ENCODE data around the gene LMNTD1.

Gene LMNTD1

DNA sequence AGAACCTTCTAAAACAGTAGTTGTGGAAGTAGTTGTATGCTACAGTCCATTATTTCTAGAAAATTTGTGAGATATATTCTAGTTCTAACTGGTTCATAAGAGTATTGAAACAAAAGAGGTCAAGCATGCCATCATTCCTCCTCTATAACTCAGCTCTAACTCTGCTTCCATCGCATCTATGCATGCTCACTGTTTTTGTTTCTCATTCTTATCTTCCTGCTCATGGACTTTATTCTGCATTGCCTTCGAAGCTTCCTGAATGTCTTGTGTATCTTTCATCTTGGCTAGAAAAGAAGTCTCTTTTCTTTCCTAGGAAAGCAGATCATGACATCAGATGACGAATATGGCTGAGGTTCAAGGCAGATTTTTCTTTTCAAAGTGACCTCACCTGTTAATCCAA, 402 bp downstream of the LMNTD1 start:
- peak; percentile 59 for DNase-seq

DNA sequence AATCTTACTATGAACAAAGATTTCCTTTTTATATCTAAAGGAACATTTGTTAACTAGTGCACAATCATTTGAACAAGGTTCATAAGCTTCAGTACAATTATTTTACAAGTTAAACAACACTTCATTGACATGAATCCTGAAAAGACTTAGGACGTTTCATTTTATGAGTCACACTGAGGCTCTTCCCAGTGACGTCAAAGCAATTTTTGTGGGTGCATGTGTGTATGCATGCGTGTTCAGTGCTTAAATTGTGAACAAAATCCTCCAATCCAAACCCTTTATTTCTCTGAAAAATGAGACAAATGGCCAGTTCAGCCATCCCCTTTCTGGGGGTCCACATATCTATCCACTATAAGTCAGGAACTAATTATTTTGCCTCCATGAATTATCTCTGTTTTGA, 2.9 kb downstream of the LMNTD1 start:
- peak; percentile 58 for DNase-seq

DNA sequence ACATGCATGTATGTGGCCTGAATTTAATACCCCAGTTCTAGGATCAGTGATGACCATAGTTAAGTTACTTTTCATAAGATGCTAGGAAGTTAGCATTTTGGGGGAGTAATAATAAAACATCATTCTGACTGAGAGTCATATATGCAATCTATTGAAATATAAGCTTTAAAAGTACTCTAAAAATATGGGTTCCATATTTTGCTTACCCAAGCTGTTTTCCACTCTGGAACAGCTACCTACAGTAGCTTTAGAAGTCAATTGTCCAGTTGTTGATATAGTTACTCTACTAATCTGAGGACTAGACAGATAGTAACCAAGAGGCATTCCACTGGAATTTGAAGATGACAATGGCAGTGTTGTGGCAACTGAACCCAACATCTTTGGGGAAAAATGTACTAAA, 4.0 kb downstream of the LMNTD1 start:
- DNase-seq: no peak

DNA sequence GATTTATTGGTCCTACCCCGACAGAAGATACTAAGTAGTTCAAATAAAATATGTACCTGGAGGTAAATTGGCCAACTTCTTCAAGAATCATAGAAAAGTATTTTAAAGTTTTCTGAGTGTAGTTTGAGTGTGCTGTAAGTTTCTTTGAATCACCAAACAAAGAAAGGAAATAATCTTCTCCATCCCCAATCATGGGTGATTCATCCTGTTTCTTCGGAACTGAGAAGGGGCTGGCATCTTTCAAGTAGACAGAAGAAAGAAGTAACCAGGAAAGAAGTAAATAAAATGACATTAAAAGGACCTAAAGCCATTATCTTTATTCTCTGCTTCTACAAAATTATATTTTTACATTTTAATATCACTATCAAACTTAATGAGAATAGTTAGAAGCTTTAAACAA, 6.8 kb downstream of the LMNTD1 start:
- no peak for DNase-seq

DNA sequence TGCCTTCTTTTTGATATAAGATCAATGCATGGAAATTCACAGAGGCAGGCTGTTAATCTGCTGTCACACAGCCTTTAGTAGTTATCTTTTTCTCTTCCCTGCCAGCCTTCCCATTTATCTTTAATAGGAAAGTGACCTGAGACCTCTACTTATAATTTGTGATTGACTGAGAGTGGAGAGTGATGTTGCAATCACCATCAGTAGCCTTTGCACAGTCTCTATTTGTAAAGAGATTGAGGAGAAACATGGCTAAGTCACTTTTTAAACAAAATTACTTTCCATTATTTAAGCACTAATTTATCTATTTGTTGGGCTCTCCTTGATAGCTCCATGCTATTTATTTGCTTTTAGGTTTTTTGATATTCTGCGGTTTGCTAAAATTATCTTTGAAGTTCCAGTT, 19.9 kb downstream of the LMNTD1 start:
- DNase-seq: no peak

DNA sequence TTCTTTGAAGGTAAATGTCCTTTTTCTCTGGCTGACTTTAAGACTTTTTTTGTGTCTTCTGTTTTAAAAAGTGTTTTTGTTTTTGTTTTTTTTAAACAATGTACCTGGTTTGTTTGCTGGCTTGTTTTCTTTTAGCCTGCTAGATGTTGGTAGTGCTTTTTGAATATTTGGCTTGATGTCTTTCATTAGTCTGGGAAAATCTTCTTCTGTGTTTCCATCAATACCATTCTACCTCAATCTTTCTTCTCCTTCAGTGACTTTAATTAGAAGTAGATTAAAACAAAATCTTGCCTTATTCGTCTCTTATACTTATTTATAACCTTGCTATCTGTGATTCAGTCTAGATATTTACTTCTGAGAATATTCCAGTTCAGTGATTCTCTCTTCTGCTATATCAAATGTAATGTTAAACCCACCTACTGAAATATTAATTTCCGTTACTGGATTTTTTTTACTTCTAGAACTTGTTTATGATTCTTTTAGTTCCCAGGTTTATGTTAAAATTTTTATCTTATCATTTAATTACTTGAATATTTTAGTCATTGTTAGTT, 21.5 kb downstream of the LMNTD1 start:
- DNase-seq: no peak

DNA sequence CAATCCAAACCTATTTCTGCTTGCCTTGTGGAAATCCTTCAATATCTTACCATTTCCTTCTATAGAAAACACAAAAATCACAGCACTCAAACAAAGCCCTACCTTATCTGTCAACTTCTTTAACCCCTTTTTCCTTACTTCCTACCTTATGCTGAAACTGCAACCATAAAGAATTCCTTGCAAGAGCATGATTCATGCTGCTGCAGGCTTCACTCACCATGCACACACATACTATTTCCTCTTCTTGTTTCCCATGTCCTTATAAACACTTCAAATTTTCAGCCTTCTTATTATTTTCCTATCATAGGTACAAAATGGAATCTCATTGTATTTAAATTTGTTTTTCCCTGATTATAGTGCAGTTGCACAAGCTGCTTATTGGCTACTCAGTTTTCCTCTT, 23.3 kb downstream of the LMNTD1 start:
- peak; percentile 53 for DNase-seq

DNA sequence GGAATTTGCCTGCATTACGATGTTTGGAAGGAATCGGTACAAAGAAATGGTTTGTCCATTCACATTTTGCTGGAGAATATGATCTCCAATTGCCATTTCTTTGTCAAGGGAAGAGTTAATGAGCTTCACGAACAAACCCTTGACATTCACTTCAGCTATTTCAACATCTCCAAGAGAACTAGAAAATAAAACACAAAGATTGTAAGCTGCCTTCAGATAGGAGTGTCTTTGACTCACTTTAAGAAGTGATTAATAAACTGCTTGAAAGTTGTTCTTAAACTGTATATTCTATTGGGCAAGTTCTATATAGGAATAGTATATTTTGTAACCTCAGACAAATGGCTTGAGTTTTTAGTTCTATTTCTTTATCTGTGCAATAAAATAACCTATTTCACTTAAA, 26.3 kb downstream of the LMNTD1 start:
- DNase-seq: no peak

DNA sequence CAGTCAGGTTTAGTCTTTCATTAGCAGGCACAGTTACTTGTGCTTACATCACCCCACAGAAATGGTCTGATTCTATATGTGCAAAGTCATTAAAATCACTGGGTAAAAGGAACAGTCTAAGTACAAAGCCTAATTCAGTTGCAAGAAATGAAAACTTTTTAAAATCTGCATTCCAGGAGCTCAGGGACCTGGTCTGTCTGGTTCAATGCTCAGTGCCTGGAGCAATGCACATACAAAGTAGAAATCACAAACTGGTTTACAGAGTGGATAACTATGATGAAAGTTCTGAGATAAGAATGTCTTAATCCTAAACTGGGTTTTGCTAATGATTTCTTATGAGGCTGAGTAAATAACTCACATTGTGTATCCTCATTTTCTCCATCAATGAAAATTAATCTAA, 28.7 kb downstream of the LMNTD1 start:
- DNase-seq: no peak

DNA sequence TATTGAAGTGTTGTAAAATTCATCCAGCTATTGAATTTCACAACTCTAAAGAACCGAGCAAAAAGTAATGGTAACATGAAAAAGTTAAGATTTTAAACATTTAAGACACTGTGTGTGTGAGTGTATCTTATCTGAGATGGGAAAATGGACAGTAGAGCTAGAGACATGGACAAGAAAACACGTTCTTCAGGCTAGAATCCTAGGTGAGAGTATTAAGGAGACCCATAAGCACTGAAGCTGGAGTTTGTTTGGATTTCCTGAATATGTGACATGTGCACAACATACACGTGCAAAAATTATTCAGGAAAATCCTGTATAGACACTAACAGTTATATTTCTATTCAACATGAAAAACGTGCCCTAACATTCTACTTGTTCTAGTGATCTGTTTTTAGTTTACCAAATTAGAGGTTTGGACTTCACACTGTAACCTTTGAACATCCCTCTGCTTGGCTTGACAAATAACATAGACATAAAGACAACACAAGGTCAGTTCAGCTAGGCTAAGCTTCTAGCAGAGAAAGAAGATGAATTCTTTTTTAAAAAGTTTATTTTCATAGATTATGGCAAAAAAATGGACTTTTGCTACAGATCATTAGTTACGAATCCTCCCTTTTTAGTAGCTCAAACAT, 31.3 kb downstream of the LMNTD1 start:
- DNase-seq: no peak

DNA sequence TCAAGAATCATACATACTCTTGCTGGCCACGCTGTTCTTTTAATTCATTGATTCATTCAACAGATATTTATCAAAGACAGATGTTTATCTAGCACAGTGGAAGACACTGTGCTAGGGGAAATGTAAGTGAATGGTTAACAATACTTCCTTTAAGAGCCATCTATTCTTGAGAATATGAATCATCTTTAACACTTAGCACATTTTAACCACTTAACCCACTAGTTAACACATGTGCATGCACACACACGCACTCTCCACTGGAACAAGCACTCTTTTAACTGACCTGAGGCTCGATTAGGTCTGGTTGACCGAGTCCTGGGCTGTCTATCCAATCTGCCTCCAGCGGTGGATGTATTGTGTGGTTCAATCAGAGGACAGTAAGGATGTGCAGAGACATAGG, 34.6 kb downstream of the LMNTD1 start:
- peak; percentile 89 for DNase-seq

DNA sequence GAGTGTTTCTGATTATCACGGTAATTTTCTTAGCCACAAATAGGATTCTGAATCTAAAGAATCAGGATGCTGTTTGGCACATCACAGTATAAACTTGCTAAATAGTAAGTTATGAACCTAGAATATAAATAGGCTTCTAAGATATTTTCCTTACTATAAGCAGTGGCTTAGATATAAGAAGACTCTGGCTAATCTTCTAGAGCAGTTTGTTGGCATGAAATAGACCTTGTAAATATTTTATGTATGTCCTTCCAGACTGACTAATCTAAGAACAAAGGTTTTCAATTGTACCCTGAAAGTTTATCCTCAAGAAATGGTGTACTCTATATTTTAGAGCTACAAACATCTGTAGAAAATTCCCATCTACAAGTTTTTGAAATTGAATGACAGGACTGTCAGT, 48.3 kb downstream of the LMNTD1 start:
- no peak for DNase-seq

DNA sequence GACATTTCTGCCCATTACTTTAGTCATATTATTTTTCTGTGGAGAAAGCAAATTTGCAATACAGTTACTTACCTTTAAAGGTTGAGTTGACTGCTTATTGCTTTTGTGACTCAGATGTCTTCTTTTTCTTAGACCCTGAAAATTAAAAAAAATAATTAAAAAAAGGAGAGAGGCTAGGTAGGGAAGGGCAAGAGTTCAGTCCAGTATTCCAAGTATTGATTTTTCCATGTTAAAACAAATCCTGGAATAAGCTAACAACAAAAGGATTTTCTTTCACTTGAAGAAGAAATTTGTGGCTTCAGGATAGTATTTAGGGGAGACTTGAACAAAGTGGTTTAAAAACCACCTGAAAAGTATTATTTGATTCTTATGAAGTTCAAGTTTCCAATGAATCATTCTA, 49.4 kb downstream of the LMNTD1 start:
- no peak for DNase-seq

DNA sequence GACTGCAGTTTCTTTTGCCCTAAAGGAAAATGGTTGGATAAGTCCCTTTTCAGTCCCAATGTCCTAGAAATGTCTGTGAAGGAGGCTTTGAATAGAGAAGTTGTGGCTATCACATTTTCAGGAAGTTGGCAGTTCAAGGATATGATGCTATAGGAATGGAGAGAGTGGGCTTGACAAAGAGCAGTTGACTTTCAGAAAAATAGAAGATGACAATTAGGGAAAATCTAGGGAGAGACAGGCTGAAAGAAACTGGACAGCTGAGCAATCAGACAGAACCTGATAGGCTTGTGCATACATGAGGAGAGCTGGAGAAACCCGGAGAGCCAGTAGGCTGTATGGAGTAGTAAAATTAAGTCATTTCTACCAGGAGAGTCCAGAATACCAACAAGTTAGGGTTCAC, 50.5 kb downstream of the LMNTD1 start:
- no peak for DNase-seq

DNA sequence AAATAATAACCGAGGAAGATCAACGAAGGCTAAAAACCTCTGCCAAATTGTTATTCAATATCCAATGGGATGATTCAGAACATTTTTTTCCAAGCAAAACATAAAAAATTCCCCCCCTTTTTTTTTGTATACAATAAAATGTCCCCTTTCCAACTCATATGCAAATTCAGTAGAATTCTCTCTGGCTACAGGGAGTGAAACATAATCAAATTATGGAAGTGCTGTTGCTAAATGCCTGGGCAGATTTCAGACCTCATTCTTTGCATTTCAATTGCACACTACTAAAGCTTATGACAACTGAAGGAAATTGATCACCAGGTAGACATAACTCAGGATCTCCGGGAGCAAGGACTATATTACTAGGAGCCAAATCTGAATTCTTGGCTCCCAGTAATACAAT, 51.0 kb downstream of the LMNTD1 start:
- peak; percentile 23 for DNase-seq

DNA sequence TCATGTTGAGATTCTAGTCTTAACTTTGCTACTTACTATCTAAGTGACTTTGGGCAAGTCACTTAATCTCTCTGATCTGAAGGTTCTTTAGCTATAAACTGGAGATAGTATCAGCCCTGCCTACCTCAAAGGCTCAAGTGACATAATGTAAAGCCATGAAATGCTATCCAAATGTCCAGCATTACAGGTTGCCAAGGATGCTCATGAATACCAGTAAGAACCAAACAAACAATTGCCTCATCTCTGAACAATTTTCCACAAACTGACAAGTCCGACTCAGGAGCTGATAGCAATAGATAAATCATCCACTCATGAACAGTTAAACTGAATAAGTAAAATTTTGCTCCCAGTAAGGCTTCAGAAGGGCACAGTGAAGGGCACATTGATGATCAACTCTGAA, 51.5 kb downstream of the LMNTD1 start:
- DNase-seq: peak; percentile 7

DNA sequence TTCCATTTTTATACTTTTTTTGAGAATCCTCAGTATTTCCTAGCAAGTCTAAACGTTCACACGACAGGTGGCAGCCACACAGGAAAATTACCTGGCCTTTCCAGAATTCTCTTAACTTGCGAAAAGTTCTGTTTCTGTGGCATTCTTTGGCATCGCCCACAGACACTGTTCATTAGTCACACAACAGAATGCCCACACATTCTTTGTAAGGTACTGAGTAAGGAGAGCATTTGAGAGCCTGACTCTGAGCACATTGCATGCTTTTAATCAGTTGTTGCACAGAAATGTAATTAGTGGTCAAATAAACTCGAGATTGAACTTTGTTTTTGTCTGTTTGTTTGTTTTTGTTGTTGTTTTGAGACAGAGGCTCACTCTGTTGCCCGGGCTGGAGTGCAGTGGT, 52.4 kb downstream of the LMNTD1 start:
- no peak for DNase-seq

DNA sequence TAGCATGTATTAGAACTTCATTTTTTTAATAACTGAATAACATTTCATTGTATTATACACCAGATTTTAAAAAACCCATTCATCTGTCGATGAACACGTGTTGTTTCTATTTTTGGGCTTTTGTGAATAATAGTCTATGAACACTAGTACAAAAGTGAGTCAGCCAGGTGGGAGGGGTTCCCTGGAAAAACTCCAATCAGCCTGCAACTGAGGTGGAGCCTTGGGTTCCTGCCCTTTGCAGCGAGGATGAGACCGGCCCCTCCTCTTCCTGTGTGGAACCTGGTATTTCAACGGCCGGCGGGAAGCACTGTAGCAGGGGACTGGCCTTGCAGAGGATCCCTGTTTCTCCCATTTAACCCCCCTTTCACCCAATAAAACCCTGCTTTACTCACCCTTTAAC, 56.1 kb downstream of the LMNTD1 start:
- peak; percentile 21 for DNase-seq

DNA sequence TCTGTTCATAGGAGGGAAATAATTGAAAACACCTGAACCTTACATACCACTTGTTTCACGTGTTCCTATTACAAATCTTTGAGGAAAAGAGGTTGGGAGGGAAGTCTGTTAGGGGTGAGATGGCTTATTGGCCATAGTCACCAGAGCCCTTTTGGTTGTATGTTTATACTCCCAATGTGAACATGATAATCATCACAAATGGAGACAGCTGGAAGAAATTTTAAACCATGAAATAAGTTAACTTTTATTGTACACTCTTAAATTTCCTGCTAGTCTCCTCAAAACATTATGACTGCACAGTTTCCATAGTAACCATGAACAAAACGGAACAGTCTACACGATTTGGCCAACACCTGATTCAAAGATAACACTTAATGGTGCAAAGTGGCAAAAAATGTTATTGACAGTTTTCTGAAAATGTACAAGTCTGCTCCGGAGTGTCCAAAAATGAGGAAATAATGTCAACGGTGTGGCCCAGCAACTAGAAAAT, 56.9 kb downstream of the LMNTD1 start:
- peak; percentile 82 for DNase-seq

DNA sequence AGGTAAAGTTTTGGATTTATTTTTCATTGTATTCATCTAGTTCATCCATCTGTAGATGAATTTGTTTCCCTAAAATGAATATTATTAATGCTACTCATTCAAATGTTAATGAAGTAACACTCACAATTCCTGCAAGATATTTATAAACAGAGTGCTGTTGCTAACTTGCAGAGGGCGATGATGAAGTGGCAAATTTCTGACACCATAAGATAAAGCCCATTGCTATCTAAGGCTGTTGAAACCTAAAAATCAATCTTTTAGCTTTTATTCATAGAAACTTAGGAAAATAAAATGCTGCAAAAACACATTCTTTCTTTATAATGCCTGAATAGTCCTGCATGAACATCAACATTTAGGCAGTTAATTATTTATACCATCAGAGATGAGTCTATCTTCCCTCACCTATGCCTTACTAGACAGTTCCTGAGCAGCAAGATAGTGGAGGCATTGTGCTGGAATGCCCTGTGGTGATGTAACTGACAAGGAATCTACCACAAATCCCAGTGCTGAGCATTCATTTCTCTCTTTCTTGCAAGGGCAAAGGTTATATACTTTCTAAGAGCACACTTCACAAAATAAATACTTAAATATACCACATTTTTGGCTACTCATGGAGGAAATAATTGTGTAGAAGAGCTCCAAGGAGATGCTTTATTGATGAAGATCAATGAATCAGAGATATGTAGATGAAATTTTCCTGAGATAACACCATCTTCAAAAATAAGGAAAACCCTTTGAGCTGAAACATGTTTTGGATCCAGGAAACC, 57.6 kb downstream of the LMNTD1 start:
- peak; percentile 89 for DNase-seq

DNA sequence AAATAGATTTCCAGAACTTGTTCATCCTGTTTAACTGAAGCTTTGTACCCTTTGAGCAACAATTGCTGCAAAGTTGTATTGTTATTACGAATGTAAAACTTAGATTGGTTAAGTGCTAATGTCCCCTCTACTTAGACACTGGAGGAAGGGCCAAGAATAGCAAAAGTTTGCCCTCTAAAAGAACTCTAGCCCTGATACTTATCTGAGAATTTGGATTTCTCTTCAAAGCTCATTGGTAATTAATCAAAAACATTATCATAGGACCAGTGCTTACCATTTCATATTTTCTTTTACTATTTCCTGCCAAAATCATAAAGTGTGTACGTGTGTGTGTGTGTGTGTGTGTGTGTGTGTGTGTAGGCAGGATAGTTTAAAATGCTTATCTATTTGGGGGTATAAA, 58.2 kb downstream of the LMNTD1 start:
- no peak for DNase-seq

DNA sequence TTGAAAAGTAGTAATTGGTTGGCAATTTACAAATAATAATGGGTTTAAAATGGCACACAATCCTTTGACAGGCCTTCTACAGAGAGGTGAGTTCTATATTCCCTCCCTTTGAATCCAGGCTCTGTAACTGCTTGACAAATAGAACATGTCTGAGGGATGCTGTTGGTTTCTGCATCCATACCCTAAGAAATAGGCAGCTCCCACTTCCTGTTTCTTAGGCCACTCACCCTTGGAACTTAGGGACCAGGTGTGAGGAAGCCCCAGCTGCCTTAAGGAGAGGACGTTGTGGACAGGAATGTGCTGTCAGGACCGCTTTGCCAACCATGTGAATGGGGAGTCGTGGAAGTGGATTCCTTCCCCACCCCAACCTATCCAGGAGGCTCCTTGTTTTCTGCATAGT, 59.4 kb downstream of the LMNTD1 start:
- DNase-seq: no peak

DNA sequence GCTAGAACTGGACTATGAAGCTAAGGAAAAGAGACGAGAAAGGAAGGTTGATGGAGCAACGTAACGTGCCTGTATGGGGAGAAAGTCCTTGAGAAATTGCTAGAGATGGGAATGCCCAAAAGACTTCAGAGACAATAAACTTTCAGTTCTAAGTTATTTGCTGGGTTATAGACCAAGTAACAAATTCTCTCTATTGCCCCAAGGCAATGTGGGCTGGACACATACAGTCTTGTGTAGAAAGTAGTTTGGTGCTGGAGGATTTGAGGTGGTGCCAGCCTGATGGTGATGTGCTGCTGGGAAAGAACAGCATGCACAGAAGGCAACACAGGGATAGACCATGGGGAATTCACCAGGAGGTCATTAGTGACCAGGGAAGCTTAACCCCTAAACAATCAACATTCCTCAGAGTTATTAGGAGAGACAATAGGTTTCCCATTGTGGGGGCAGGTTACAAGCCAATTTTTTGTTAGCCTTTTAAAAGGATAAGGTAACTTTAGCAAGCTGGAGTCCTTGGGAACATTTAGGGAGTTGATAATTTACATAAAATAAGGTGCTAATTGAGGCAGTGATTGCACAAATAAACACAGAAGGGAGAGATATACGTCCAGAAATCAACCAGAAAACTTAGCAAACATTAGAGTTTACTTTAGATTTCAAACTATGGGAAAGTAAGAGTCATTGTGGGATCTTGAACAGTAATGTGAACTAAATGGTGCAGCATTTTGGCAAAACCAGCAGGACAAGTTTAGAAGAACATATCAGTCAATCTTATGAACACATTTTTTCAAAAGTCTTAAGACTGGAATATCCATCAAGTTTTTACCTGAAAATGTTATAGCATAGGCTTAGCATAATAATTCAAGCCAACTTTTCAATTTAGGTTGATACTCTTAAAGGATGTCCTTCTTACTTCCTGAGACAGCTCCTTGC, 61.4 kb downstream of the LMNTD1 start:
- DNase-seq: no peak
